Testis (tissue), 2 donors: ENCODE data around the gene ZNF500.

ENCODE experiments used
- CTCF ChIP-seq, 3 experiments: fragments of 450-650 bp in 2 of 3; fragments of 200-600 bp in 1 of 3; sonication (generic) in 1 of 3; IDR thresholded peaks; one replicate each; pipeline ENCODE4 v1.5.1; 2016 to 2019; ENCODE audit warnings: antibody characterized with exemption in 3 of 3, mild to moderate bottlenecking in 2 of 3, moderate library complexity in 1 of 3
- POLR2A ChIP-seq: fragments of 450-650 bp; IDR thresholded peaks from one replicate; pipeline ENCODE4 v1.6.1; 2017; ENCODE audit warnings: antibody characterized with exemption, mild to moderate bottlenecking, moderate library complexity

- no peak for TF ChIP-seq CTCF (IDR thresholded peaks at IDR 0.05)
- no peak for TF ChIP-seq POLR2A
Measured at GRCh38 chr16:4755687-4756086, 11.3 kb downstream of the ZNF500 start.
